DOHH2 (cell line): Measurements from ENCODE around the gene LSS.

Experiments
- CTCF ChIP-seq: fragments of 200-600 bp; sonication (generic); IDR thresholded peaks from one replicate; pipeline ENCODE4 v1.5.1; 2014; ENCODE audit warnings: antibody characterized with exemption, mild to moderate bottlenecking, low read depth, low read length; ENCODE audit not compliant: poor library complexity, severe bottlenecking
- EZH2phosphoT487 ChIP-seq: fragments of 200-600 bp; sonication (generic); IDR thresholded peaks from 2 replicates; pipeline ENCODE4 v1.6.1; 2017; ENCODE audit warnings: borderline replicate concordance, mild to moderate bottlenecking, antibody characterized with exemption, low read length, moderate library complexity, mixed read lengths

GRCh38 chr21:46207006-46207919 is 21.3 kb downstream of the LSS start:
- TF ChIP-seq EZH2phosphoT487 (no peak), CTCF (no peak)
